ENCODE data around the gene ZNF398.

ZNF398 gene

GRCh38 chr7:149147752-149148653 lies 750 bp downstream of the ZNF398 start:
- in situ Hi-C loops (cut with MboI; ENCODE audit: low sequenced_read_pairs): no loop called here

DNA sequence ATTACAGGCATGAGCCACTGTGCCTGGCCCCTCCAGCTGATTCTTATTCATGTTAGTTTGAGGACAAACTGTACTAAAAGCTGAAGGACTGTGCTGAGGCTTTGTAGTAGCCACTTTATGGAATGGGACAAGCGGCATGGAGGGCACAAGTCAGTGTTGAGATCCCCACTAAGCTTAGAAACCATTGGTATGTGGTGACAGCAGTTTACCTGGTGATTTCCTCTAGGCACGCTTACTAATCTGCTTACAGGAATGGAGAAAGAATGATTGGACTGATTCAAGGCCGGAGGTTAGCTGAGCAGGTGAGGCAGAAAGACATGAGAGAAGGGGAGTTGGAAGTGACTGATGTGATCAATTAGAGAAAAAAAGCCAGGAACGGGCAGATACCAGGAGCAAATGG lies 3.7 kb downstream of the ZNF398 start:
- in situ Hi-C loops (cut with MboI; ENCODE audit: low sequenced_read_pairs): no loop called here

- in situ Hi-C loops (cut with MboI; ENCODE audit: low sequenced_read_pairs): no loop called here
Observed at GRCh38 chr7:149153346-149153745, 6.1 kb downstream of the ZNF398 start.

- in situ Hi-C loops (cut with MboI; ENCODE audit: low sequenced_read_pairs): no loop called here
Observed at GRCh38 chr7:149154056-149154455, 6.8 kb downstream of the ZNF398 start.

GRCh38 chr7:149156898-149157297 lies 9.6 kb downstream of the ZNF398 start:
- in situ Hi-C loops (cut with MboI; ENCODE audit: low sequenced_read_pairs): no loop called here

- in situ Hi-C loops (cut with MboI; ENCODE audit: low sequenced_read_pairs): no loop called here
Observed at GRCh38 chr7:149161241-149161848, 14.1 kb downstream of the ZNF398 start.

- in situ Hi-C loops (cut with MboI; ENCODE audit: low sequenced_read_pairs): no loop called here
Observed at GRCh38 chr7:149166142-149166541, 18.9 kb downstream of the ZNF398 start.

DNA sequence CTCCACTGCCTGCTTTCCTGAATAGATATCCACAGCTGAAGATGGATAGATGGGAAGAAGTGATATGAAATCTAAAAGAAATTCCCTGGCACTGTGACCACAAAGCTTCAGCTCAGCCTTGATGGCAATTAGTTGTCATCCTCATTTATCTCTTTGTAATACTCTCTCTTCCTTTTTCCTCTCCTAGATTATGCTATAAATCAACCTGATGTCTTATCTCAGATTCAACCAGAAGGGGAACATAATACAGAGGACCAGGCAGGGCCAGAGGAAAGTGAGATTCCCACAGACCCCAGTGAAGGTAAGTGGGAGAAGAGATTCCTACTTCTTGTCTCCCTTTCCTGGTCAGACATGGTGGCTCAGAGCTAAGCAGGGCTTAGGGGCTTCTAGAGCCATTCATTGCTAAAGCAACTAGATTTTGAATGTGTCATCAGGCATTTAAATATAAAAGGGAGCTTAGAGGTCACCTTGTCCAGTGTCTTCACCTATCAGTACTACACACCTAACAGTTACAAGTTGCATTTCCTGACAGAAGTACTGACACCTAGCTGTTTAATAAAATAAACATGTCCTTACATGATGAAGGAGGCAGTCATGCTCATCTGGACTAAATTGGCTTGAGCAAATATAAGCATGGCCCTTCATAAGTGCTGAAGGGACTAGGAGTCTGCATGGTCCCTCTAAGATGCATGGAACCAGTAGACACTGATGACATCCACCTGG lies 19.5 kb downstream of the ZNF398 start:
- in situ Hi-C loops (cut with MboI; ENCODE audit: low sequenced_read_pairs): no loop called here

- in situ Hi-C loops (cut with MboI; ENCODE audit: low sequenced_read_pairs): no loop called here
Observed at GRCh38 chr7:149171892-149172533, 24.8 kb downstream of the ZNF398 start.

DNA sequence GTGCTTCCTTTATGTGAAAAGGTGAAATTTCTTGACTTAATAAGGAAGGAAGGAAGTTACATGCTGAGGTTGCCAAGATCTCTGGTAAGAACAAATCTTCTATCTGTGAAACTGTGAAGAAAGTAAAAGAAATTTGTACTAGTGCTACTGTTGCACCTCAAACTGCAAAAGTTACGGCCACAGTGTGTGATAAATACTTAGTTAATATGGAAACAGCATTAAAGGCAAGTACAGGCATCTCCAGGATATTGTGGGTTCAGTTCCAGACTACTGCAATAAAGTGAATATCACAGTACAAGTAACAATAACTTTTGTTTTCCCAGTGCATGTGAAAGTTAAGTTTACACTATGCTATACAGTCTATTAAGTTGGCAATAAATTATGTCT lies 25.3 kb downstream of the ZNF398 start:
- in situ Hi-C loops (cut with MboI; ENCODE audit: low sequenced_read_pairs): no loop called here

- in situ Hi-C loops (cut with MboI; ENCODE audit: low sequenced_read_pairs): no loop called here
Observed at GRCh38 chr7:149175150-149175549, 27.9 kb downstream of the ZNF398 start.

- in situ Hi-C loops (cut with MboI; ENCODE audit: low sequenced_read_pairs): no loop called here
Observed at GRCh38 chr7:149179241-149179640, 32.0 kb downstream of the ZNF398 start.

DNA sequence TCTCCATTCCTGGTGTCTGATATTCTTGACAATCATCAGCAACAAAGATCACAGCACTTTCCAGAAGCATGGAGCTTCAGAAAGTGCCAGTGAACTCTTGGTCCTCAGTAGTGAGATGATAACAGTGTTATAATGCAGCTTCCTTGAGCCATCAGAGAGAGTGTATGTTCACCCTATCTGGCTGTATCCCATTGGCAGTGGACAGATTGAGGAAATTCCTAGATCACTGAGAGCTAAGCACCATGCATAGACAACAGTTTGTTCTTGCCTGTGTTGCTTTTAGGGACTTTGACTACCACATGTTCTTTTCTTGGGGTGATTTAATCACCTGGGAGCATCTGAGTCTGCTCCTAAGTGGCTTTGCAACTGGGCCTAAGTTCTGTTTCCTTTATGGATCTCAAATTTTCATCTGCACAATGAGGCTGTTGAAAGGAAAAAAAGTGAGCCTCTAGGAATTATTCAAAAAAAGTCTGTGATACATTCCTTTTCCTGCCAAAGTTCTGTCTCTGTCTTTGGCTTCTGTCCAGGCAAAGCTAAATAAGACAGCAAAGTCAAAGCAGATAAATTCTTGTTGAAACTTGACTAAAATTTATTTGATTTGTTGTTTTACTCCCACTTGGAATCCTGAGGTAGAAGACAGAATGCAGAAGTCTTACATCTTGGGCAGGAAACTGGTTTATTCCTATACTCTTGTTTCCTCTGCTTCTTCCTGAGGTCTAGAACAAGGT lies 33.6 kb downstream of the ZNF398 start:
- in situ Hi-C loops (cut with MboI; ENCODE audit: low sequenced_read_pairs): no loop called here

DNA sequence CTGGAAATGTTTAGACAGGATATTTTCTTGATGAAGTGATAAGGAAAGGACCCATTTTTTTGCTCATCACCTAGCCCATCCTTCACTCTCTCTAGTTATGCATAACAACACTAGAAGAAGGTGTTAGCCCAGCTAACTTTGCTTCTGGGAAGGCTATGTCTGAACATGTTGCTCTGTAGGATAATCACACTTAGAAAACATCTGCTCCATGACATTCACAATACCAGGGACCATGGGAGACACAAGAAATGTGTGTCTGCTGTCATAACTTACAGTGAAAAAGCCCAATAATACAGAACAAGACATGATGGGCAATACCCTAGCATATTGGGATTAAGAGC lies 34.2 kb downstream of the ZNF398 start:
- in situ Hi-C loops (cut with MboI; ENCODE audit: low sequenced_read_pairs): no loop called here

DNA sequence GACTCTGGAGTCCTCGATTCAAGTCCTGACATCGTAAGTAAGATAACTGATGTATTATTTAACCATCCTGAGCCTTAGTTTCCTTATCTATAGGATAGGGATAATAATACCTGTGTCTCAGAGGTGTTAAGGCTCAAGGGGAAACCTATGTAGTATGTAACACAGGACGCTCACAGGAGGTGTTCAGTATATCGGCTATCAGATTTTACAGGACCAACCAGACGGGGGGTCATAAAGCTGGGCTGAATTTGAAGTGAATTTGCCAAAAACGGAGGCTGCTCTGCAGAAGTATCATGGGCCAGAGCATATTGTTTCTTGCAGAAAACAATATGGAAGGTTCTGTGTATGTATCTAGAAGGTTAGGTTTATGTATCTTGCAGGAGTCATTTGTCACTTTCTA lies 37.0 kb downstream of the ZNF398 start:
- in situ Hi-C loops (cut with MboI; ENCODE audit: low sequenced_read_pairs): no loop called here

GRCh38 chr7:149188213-149188612 lies 41.0 kb downstream of the ZNF398 start:
- in situ Hi-C loops (cut with MboI; ENCODE audit: low sequenced_read_pairs): no loop called here

- in situ Hi-C loops (cut with MboI; ENCODE audit: low sequenced_read_pairs): no loop called here
Observed at GRCh38 chr7:149188637-149189259, 41.5 kb downstream of the ZNF398 start.

GRCh38 chr7:149191851-149192250 lies 44.6 kb downstream of the ZNF398 start:
- in situ Hi-C loops (cut with MboI; ENCODE audit: low sequenced_read_pairs): no loop called here

DNA sequence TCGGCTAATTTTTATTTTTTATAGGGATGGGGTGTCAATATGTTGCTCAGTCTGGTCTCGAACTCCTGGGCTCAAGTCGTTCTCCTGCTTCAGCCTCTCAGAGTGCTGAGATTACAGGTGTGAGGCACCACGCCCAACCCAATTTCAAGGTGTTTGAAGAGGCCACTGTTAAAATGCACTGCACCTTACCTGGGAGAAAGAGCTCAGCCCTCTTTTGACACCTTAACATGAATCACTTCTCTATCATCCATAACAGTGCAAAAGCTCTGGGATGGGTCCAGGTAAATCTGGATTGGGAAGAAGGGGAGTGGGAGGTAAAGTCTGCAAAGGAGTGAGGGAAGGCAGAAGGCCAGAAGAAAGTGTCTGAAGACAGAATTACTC lies 47.5 kb downstream of the ZNF398 start:
- in situ Hi-C loops (cut with MboI; ENCODE audit: low sequenced_read_pairs): no loop called here

All from hTERT RPE-1 (cell line).